GM19467 (cell line): ENCODE data around the gene MAP4K2.
A peak's percentile ranks its signal among the peaks of the same experiment; 100 is the strongest.
"Not testable (repeated sequence)": the region's sequence is repeated elsewhere in the genome, so short reads cannot be mapped to it uniquely, and the experiment has no call there.

Experiments
- ATAC-seq: cut with Tn5 transposase; IDR thresholded peaks from one replicate; pipeline ENCODE4 v1.9.1; 2021; ENCODE audit warnings: mild to moderate bottlenecking, moderate library complexity; ENCODE audit not compliant: unreplicated experiment

The MAP4K2 gene

DNA sequence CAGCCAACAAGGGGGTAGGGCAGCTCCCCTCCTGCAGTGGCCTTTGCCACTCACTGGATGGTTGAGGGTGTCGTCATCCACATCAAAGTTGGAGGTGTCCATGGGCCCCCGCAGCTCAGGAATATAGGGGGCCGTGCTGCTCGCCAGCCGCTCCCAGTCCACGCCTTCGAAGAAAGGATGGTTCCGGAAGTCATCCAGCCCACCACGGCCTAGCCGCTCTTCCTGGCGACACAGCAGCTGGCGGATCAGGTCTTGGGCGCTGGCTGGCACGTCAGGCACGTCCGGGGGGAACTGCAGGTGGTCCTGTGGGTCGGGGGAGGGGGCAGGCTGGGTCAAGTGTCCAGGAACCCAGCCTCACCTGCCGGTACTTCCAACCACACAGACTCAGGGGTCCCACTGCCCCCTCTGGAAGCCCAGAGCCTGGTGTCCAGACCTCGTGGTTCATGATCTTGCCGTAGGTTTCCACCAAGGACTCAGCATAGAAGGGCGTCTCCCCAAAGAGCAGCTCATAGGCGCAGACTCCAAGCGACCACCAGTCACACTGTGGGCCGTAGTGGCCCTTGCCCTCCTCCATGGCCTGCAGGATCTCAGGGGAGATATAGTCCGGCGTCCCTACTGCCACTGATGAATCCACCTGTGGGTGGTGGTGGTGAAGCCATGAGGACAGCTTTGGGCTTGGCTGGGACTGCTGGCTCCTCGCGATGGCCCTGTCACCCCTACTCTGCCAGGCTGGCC, 35.8 kb upstream of the MAP4K2 start:
- ATAC-seq: no peak

DNA sequence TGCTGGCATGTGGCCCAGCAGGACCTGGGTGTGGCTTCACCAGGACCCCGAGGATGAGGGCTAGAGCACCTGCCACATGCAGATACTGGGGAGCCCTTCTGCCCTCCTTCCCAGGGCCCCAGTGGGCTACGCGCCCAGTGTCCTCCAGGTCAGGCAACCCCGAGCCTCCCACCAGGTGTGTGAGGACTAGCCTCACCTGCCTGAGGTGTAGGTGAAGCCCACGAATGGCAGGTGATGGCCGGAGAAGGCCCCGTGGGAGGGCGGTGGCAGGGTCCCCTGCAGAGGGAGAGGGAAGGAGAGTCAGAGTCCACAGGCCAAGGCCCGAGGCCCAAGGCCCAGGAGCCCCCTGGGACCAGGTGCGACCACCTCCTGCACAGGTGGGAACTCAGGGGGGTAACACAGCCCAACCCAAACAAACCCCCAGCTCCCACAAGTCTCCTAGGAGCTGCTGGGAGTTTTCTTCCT, 34.9 kb upstream of the MAP4K2 start:
- ATAC-seq: no peak

DNA sequence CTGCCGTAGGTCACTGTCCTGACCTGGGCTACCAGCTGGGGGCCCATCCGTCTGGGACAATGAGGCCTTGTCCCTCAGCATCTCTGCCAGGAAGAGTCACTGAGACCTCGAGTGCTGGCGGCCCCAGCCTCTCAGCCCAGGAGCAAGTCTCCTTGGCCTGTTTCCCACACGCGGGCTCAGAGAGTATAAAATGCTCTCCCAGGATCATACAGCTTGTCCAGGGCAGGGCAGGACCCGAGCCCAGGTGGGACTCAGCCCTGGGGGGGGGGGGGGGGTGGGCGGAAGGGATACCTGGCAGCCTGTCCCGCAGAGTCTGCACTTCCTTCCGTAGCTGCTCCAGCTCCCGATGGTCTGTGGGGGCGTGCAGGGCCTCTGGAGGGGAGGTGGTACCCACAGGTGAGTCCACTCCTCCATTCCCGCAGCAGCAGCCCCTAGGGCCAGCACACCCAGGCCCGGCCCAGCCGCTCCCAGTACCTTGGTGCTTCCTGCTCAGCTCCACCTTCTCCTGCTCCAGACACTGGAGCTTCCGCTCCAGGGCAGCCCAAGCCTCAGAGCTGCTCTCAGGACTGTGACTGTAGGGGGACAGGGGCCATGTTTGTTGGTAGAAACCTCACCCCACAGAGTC, 33.5 kb upstream of the MAP4K2 start:
- no peak for ATAC-seq

DNA sequence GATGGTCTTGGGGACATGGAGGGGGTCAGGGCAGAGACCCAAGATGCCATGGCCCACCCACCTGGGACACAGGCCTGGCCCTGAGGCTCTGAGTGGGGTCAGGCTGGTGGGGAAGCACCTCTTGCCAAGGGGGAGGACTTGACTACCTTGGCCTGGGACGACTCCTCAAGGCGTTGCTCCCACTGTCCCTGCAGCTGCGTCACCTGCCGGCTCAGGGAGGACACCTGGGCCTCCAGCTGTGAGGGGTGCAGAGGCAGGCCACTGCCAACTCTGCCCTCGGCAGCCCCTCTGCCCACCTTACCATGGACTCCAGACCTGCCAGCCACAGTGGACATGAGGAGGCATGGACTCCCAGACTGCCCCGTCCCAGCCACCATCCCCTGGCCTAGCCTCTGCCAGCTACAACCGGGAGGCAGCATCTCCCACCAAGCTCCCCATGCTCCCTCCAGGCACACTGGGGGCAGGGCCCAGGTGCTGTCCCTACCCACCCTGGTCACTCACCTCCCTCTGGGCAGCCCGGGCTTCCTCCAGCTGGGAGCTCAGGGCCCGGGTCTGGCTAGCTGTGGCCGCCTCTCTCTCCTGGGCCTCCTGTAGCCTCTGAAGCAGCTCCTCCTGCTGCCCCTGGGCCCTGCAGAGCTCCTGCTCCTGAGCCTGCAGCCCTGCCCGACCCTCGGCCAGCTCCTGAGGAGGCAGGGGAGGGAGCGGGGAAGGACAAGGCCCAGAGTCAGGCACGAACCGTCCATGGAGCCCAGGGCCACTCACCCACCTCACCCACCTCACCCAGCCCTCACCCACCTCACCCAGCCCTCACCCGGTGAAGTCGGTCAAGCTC, 32.8 kb upstream of the MAP4K2 start:
- ATAC-seq: no peak

DNA sequence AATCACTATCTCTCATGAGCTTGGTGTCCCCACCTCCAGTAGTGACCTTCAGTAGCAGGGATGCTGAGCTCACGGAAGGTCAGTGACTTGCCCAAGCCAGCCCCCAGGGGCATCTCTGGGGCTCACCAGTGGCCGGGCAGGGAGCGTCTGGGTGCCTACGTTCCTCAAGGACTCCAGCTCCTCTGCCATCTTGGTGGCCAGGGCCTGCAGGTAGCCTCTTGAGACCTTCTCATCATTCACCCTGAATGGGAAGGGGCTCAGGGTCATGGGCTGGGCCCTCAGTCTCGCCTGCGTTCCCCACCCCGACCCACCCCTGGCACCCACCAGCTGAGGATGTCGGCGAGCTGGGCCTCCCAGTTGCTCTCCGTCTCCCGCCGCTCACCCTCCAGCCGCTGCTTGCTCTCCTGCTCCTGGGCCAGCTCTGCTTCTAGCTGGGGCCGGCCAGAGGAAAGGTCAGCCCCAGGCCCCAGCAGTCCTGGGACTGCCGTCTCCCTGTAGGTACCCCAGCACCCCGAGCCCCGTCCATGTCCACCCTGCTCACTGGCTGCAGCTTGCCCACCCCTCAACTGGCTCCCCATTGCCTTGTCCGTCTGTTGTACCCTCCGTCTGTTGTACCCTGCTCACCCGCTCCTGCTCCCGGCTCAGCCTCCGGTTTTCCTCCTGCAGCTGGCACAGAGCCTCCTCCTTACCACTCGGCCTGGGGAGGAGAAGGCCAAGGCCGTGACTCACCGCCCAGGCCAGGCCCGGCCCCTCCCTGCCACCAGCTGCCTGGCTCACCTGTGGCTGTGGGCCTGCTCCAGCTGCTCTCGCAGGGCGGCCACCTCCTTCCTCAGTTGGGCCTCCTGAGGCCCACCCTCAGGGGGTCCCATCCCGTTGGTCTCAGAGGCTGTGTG, 32.0 kb upstream of the MAP4K2 start:
- ATAC-seq: no peak

DNA sequence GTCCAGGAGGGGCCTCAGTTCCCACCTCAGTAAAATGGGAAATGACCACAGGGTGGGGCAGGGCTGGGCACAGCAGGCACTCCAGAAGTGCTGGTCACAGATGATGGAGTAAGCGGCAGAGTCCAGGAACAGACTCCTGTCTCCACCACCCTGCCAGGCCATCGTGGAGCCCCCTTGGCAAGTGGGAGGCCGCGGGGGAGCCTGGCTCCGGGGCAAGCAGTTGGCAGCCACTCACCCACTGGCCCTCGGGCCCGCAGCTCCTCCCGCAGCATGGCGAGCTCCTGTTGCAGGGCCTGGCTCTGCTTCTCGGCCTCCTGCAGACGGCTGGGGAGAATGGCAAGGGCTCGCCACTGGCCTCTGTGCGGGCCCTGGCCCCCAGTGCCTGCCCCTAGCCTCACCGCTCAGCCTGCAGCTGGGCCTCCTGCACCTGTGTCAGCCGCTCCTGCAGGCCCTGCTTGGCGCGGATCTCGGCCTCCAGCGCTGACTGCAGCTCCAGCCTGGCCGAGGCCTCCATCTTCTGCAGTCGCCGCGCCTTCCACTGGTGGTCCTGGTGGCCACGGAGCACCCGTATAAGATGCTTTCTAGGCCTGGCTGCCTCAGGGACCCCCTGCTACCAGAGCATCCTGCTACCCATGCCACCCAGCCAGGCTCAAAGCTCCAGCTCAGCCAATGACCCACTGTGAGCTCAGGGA, 31.2 kb upstream of the MAP4K2 start:
- no peak for ATAC-seq

DNA sequence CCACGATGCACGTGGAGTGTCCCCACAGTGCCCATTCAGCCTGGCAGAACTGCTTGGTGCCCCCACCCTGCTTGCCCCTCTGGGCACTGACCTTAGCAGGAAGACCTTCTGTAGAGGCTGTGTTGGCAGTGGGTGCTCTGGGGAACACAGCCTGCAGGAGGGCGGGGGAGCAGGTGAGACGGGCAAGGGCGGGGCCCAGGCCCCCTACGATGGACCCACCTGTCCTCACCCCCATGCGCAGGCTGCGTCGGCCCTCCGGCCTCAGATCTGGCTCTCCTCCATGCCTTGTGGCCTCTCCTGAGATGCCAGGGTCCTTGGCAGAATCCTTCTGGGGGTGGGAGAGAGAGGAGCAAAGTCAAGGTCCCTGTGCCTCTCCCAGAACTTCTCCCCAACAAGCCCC, 30.5 kb upstream of the MAP4K2 start:
- ATAC-seq: no peak

DNA sequence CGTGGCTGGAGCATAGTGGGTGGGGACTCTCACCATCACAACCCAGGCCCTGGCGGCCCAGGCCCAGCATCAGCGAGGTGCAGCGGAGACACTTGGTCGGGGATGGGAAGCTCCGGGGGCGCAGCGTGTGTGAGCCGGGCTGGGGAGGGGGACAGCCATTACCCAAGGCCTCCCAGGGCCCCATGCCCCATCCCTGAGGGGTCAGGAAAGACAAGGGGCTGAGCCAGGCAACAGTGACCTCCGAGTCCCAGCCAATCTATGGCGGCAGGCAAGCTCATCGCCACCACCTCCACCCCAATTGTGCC, 30.1 kb upstream of the MAP4K2 start:
- no peak for ATAC-seq

DNA sequence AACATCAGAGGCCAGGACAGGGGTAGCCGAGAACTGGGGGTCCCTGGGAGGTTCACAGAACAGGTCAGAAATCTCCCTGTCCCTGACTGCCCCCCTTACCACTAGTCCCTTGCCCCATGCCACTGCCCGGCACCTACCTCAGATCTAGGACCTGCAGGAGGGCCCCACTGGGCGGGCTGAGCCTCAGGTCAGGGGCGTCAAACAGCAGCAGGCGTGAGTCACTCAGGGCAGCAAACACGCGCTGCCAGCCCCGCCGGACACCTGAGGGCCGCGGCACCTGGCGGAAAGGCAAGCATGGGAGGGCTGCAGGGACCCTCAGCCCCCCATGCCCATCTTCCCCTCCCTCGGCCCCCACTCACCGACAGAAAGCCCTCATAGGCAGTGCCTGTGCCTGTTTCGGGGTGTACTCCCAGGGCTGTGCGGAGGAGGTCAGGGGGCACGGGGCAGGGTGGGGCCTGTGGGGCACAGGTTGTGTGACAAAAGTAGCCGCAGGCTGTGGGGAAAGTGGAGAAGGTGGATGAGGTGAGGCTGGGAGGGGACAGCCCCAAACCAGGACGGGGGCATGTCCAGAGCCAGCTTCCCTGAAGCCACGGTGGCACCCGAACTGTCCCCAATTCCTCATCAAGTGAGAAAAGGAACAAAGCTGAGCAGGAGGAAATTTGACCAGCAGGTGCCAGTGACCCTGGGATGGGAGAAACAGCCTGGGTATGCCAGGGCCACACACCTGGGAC, 29.6 kb upstream of the MAP4K2 start:
- ATAC-seq: no peak

DNA sequence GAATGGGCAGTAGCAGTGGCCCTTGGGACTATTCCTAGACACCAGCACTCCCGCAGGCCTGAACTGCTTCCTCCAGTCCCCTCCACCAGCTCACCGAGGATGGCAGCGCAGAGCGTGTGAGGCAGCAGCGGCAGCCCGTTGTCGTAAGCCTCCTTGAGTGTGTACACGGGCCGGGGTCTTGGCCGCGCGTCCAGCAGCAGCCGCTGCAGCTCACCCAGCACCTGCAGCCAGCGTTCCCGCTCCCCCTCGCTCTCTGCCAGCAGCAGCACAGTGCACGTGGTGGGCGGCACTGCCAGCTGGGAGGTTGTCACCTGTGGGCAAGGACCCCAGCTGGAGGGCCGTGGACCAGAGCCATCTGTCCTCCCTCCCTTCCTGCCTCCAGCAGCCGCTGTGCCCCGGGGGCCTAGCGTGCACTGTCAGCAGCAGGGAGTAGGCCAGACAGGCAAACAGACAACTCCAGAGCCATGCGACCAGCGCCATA, 28.4 kb upstream of the MAP4K2 start:
- no peak for ATAC-seq

DNA sequence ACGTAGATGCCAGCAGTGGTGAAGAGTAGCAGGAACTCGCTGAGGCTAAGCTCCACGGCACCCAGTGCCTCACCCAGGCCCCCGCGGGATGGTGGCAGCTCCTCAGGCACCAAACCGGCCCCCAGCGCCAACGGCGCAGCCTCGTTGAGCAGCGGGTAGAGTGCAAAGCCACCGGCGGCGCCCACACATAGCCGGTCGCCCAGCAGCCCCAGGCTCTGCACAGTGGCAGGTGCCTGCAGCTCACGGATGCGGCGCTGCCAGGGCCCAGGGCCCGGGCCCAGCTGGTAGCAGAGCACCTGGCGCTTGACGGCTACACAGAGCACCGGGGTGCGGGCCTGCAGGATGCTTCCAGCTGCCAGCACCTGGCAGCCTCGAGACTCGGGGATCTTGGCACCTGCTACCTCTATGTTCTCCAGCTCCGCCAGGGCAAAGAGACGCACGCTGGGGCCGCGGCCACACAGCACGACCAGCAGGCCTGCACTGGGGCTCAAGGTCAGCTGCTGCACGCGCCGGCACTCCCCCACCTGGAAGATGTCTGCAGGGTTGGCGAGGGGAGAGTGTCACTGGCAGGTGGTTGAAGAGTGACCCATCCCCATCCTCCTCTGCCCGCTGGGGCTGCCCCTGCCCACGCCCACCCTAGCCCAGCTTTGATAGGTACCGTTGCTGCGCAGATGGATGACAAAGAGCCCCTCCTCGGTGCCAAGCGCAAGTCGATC, 26.7 kb upstream of the MAP4K2 start:
- no peak for ATAC-seq

DNA sequence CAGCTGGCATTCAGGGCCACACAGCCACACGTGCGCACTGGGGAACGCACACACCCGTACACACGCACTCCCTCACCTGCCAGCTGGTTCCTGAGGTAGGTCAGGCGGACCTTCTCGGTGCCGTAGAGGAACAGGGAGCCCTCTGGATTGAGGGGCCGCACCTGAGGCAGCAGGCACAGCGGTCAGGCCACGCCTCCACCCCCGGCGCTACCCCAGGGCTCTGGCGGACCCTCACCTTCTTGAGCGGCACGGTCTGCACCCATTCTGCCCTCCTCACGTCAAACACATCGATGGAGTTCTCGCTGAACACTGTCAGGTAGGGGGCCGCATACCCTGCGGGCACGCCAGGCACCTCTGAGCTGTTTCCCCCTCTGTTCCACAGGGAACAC, 24.4 kb upstream of the MAP4K2 start:
- ATAC-seq: no peak

DNA sequence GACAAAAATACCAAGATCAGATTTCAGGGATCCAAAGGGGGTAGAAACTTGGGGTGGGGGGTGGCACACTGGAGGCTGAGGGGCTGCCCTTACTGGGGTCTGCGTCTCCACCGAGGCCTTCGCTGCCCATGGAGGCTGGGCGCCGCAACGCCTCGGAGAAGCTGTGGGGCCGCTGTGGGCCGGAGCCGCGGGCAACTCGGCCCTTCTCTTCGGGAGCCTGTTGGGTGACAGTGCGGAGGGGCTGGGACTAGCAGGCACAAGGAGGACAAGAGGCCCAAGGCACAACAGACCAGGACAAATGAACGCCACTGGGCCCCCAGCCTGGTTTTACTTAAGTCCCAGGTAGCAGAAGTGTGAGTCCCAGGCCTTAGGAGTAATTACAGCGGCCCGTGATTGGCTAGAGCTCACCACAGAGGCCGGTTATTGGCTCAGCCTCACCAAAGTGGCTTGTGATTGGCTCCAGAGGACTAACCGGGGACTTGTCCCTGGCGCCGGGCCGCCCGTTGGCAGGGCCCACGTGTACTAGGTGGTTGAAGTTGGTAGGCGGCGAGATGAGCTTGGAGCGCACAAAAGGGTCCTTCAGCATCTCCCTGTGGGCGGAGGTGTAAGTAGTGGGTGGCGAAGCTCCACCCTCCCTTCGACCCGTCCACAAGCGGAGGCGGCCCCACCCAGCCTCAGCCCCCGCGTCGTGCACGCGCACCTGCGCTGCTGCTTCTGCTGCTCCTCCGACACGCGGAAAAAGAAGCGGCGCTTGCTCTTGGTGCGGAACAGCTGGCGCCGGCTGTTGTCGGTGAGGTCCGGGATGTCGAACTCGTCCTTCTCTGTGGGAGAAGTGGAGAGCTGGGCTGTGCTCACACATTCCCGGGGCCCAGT, 23.8 kb upstream of the MAP4K2 start:
- ATAC-seq: no peak

DNA sequence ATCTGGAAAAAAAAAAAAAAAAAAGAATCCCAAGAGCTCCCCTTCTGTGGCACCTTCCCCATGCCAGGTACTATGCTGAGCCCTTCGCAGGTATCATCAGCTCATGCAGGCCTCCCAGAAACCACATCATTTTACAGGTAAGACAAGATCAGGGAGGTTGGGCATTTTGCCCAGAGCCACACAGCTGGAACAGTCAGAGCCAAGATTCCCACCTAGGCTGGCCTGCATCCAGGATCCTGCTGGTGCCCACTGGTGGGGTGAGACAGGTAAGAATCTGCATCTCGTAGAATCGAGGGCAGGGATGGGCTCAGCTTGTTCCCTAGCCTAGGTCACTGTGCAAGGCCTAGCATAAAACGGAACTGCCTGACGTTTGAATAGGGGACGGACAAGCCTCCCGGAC, 23.0 kb upstream of the MAP4K2 start:
- no peak for ATAC-seq

DNA sequence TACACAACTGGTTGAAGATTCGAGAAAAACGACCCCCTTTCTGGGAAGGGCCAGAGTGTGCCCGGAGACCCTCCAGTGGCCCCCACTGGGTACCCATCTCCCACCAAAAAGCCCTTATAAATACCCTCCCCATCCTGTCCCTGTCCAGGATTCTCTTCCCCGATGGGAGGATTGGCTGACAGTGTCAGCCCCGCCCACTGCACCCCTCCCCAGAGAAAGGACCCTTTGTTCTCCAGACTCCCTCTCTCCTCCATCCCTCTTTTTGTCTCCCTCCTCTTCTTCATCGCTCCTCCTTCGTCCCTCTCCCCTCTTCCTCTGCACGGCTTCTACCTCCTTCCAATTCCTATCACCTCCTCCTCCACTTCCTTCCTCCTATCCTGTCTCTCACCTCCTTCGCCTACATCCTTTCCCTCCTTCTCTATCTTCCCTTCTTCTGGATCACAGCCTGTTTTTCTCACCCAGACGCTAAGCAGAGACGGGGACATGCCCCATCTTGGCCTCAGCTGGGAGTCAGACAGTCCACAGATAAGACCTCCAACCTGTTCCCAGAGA, 20.6 kb upstream of the MAP4K2 start:
- ATAC-seq: no peak

DNA sequence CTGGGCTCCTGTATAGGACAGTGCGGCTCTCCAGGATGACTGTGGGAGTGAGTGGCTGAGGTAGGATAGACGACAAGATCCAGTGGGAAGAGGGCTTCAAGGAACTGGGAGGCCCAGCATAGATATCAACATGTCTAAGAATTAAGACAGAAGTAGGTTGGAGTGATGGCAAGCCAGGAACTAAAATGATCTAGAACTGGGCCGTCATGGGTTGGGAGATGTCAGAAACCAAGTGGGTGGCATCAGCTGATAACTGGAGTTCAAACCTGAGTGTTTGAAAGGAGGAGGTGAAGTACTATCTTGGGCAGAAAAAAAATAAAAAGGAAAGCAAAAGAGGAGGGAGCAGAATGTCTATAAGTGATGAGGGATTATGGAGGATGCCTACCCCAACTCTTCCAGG, 14.5 kb upstream of the MAP4K2 start:
- ATAC-seq: no peak

DNA sequence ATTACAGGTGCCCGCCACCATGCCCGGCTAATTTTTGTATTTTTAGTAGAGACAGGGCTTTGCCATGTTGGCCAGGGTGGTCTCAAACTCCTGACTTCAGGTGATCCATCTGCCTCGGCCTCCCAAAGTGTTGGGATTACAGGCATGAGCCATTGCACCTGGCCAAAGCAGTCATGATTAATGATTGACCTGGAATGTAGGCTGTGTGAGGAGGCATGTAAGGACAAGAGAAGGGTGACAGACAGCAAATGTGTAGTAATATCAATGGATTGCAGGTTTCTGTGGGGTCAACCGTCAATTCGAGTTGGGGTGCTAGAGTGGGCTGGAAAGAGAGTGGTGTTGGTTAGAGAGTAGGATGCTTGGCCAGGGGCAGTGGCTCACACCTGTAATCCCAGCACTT, 12.4 kb upstream of the MAP4K2 start:
- ATAC-seq: not testable (repeated sequence)

DNA sequence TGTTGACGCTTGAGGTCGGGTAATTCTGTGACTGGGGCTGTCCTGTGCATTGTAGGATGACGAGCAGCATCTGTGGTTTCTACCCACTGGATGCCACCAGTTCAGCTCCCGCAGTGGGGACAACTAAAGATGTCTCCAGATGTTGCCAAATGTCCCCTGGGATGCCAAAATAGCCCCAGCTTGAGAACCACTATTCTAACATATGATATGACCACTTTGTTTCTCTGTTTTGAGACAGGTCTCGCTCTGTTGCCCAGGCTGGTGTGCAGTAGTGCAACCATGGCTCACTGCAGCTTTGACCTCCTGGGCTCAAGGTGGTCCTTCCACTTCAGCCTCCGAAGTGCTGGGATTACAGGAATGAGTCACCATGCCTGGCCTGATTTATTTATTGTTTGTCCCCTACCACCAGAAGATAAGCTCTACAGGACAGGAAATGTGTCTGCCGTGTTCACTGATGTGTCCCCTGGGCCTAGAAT, 11.7 kb upstream of the MAP4K2 start:
- peak; percentile 62 for ATAC-seq
